ENCODE data around the gene ARMH1.

DNA sequence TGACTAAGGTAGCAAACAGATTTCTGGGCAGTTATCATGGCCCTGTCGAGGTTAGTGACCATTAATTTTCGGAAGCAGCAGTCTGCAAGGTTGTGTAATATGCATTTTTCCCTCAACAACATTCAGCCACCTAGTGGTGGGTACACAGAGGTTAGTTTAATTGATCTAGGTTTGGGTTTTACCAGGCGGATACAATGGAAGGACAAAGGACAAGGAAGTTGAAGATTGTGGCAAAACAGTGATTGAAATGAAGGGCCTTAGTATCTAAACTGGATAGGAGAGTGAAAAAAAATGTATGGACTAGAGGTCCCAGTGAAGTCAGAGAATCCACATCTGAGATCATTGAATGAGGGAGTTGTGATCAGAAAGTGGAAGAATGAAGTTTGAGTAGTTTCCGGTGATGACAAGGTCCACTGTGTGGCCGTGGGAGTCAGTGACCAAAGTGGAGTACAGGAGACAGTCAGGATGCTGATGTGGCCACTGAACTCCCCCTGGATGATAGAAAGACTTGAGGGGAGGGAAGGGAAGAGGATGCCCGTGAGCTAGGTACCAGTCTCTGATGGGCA lies 2.8 kb downstream of the ARMH1 start:
- no peak for TF ChIP-seq EZH2 (IDR thresholded peaks at IDR 0.05; ENCODE audit: insufficient read depth, poor library complexity, severe bottlenecking)
- TF ChIP-seq EZH2phosphoT487 (IDR thresholded peaks at IDR 0.05; ENCODE audit: insufficient read depth, low read depth): no peak
